MM.1S (cell line): ENCODE data around the gene ITPR1.

Source experiments
- DNase-seq: peaks from one replicate; pipeline ENCODE4 v3.0.0-alpha.2; 2015
- H2AFZ ChIP-seq: fragments of 300-600 bp; sonication (generic); 2 replicates; pipeline ENCODE4 v1.6.0; 2016; ENCODE audit warnings: antibody characterized with exemption, low read length
- H3F3A ChIP-seq: fragments of 300-600 bp; sonication (generic); 2 replicates; pipeline ENCODE4 v1.6.1; 2016; ENCODE audit warnings: mild to moderate bottlenecking, antibody characterized with exemption, low read length, moderate library complexity, mixed read lengths; ENCODE audit not compliant: insufficient read depth
- H3K27ac ChIP-seq: fragments of 300-600 bp; sonication (generic); 2 replicates; pipeline ENCODE4 v1.5.1; 2016; ENCODE audit warnings: mild to moderate bottlenecking, low read length
- H3K27me3 ChIP-seq: fragments of 300-600 bp; sonication (generic); replicated peaks from 2 replicates; pipeline ENCODE4 v1.6.0; 2016; ENCODE audit warnings: low read length; ENCODE audit not compliant: insufficient read depth
- H3K36me3 ChIP-seq: fragments of 300-600 bp; sonication (generic); replicated peaks from 2 replicates; pipeline ENCODE4 v1.6.1; 2016; ENCODE audit warnings: mild to moderate bottlenecking, low read length, mixed read lengths; ENCODE audit not compliant: insufficient read depth
- H3K4me1 ChIP-seq: fragments of 300-600 bp; sonication (generic); 2 replicates; pipeline ENCODE4 v1.6.1; 2016; ENCODE audit warnings: low read length, mixed read lengths
- H3K4me2 ChIP-seq: fragments of 300-600 bp; sonication (generic); 2 replicates; pipeline ENCODE4 v1.6.0; 2016; ENCODE audit warnings: low read depth, low read length
- H3K4me3 ChIP-seq: fragments of 300-600 bp; sonication (generic); 2 replicates; pipeline ENCODE4 v1.5.1; 2016; ENCODE audit warnings: low read length, mixed read lengths
- H3K79me2 ChIP-seq: fragments of 300-600 bp; sonication (generic); 2 replicates; pipeline ENCODE4 v1.6.1; 2016; ENCODE audit warnings: mixed run types, low read length, mixed read lengths
- H3K9ac ChIP-seq: fragments of 300-600 bp; sonication (generic); 2 replicates; pipeline ENCODE4 v1.6.1; 2016; ENCODE audit warnings: low read length, mixed read lengths
- H3K9me2 ChIP-seq: fragments of 300-600 bp; sonication (generic); replicated peaks from 2 replicates; pipeline ENCODE4 v1.6.1; 2016; ENCODE audit warnings: mild to moderate bottlenecking, low read length, mixed read lengths; ENCODE audit not compliant: insufficient read depth
- H3K9me3 ChIP-seq: fragments of 300-600 bp; sonication (generic); replicated peaks from 2 replicates; pipeline ENCODE4 v1.6.1; 2016; ENCODE audit warnings: mild to moderate bottlenecking, low read length, mixed read lengths; ENCODE audit not compliant: insufficient read depth
- H4K20me1 ChIP-seq: fragments of 300-600 bp; sonication (generic); 2 replicates; pipeline ENCODE4 v1.6.1; 2016; ENCODE audit warnings: mild to moderate bottlenecking, low read length, moderate library complexity, mixed read lengths; ENCODE audit not compliant: insufficient read depth
- EZH2 ChIP-seq: fragments of 300-600 bp; sonication (generic); optimal IDR thresholded peaks from 2 replicates; pipeline ENCODE3; 2017; ENCODE audit warnings: low read depth, mild to moderate bottlenecking, antibody characterized with exemption, low read length, mixed read lengths
- EZH2phosphoT487 ChIP-seq: fragments of 300-600 bp; sonication (generic); IDR thresholded peaks from 2 replicates; pipeline ENCODE4 v1.6.1; 2018; ENCODE audit warnings: antibody characterized with exemption, low read length
- TF ChIP-seq, protein P1 (sequence below): fragments of 300-600 bp; sonication (generic); IDR thresholded peaks from 2 replicates; pipeline ENCODE4 v1.5.1; 2016; ENCODE audit warnings: antibody characterized with exemption, low read length, mixed read lengths

The ITPR1 gene

DNA sequence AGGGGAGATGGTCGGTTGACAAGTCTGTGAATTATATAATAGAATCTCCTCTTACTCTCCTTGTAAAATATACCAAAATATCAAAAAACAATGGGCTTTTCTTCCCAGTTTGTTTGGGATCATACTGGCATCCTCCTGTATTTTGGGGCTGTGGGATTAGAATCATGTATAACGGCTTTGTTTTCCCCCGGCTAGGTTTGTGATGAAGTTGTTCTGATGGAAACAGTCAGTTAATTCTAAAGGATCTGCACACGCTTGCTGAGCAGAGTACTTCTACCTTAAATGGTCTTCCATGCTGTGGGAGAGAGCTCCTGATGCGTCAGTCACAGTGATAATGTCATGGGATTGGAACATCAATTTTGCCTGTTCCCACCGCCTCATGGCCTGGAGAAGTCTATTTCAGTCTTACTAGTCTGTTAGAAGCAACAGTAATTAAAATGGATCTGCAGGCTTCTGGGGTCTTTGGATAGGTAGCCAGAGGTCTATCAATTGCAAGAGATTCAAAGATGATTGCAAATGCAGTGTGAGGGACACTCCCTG is 81.3 kb downstream of the ITPR1 start:
- no peak for DNase-seq
- Histone ChIP-seq H4K20me1 (no peaks in the 10 kb centered on the region), H3K27ac (no peak overlapping the region), H3K9me3 (no peaks in the 10 kb centered on the region), H3K4me1 (no peaks in the 10 kb centered on the region), H3K4me2 (no peak overlapping the region), H3K4me3 (no peak overlapping the region), H3K9ac (no peak overlapping the region), H3K9me2 (no peaks in the 10 kb centered on the region), H3K27me3 (no peaks in the 10 kb centered on the region), H3K36me3 (no peaks in the 10 kb centered on the region), H3K79me2 (no peaks in the 10 kb centered on the region), H2AFZ (no peak overlapping the region), H3F3A (no peaks in the 10 kb centered on the region)
- TF ChIP-seq, protein P1, sequence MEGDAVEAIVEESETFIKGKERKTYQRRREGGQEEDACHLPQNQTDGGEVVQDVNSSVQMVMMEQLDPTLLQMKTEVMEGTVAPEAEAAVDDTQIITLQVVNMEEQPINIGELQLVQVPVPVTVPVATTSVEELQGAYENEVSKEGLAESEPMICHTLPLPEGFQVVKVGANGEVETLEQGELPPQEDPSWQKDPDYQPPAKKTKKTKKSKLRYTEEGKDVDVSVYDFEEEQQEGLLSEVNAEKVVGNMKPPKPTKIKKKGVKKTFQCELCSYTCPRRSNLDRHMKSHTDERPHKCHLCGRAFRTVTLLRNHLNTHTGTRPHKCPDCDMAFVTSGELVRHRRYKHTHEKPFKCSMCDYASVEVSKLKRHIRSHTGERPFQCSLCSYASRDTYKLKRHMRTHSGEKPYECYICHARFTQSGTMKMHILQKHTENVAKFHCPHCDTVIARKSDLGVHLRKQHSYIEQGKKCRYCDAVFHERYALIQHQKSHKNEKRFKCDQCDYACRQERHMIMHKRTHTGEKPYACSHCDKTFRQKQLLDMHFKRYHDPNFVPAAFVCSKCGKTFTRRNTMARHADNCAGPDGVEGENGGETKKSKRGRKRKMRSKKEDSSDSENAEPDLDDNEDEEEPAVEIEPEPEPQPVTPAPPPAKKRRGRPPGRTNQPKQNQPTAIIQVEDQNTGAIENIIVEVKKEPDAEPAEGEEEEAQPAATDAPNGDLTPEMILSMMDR, result no peak
- TF ChIP-seq EZH2phosphoT487, result no peak
- no peak for TF ChIP-seq EZH2

DNA sequence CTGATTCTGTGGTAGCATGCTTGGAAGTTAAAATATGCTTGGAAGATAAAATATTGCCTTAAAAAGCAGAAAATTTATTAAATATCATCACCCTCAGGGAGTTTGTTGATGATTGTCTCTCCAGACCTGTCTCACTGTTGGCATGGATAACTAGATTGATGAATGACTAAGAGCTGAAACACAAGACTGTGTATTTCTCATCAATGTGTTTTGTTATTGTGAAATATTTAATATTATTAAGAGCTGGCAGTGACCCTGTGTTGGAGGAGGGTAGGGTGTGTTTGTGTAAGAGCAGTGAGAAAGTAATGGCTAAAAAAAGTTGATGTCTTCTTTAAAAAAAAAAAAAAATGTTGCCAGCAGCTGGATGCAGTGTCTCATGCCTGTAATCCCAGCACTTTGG is 82.2 kb downstream of the ITPR1 start:
- Histone ChIP-seq H3F3A (no peaks in the 10 kb centered on the region), H3K9ac (no peak overlapping the region), H3K79me2 (no peaks in the 10 kb centered on the region), H4K20me1 (no peaks in the 10 kb centered on the region), H3K27me3 (no peaks in the 10 kb centered on the region), H3K9me2 (no peaks in the 10 kb centered on the region), H3K4me2 (no peak overlapping the region), H3K4me1 (no peaks in the 10 kb centered on the region), H3K27ac (no peak overlapping the region), H2AFZ (no peak overlapping the region), H3K9me3 (no peaks in the 10 kb centered on the region), H3K4me3 (no peak overlapping the region), H3K36me3 (no peaks in the 10 kb centered on the region)
- DNase-seq, result no peak
- TF ChIP-seq EZH2 (no peak), EZH2phosphoT487 (no peak)
- TF ChIP-seq, protein P1, result no peak

DNA sequence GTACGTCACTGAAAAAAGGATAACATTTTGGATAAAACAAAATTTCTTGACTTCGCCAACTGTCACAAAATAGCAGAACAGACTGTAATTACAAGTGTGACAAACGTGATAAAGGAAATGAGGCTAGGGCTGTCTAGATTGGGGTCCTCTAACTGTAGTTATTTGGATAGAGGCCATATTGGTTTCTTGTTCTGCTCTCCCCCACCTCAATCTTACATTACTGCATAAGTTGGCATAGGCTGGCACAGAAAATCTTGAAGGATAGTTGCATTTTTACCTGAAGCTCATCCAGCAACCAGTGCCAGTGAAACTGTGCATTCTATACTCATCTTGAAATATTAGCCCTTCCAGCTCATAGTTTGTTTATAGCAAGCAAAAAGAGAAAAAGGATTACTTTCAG is 84.6 kb downstream of the ITPR1 start:
- H4K20me1 ChIP-seq, result no peaks in the 10 kb centered on the region
- no peak for DNase-seq
- H3K9ac ChIP-seq, result no peak overlapping the region
- H3K36me3 ChIP-seq, result no peaks in the 10 kb centered on the region
- H3K27me3 ChIP-seq, result no peaks in the 10 kb centered on the region
- H2AFZ ChIP-seq, result no peak overlapping the region
- no peak overlapping the region for H3K4me2 ChIP-seq
- no peak overlapping the region for H3K4me3 ChIP-seq
- no peaks in the 10 kb centered on the region for H3K4me1 ChIP-seq
- no peaks in the 10 kb centered on the region for H3K9me2 ChIP-seq
- no peaks in the 10 kb centered on the region for H3K79me2 ChIP-seq
- H3K9me3 ChIP-seq, result no peaks in the 10 kb centered on the region
- no peak overlapping the region for H3K27ac ChIP-seq
- H3F3A ChIP-seq, result no peaks in the 10 kb centered on the region
- TF ChIP-seq EZH2 (no peak), EZH2phosphoT487 (no peak)
- TF ChIP-seq, protein P1, result no peak
